Activated CD8-positive, alpha-beta memory T cell treated with anti-CD3 and anti-CD28 coated beads, Interleukin-2, amount 50 U/mL, for 24 hours (primary cell): Measurements from ENCODE around the gene TOM1.

ENCODE experiments used
- DNase-seq: peaks from one replicate; pipeline ENCODE4 v3.0.0-alpha.2; 2020; ENCODE audit errors: extremely low read depth

TOM1 gene

GRCh38 chr22:35369996-35370395 is 70.3 kb downstream of the TOM1 start:
- DNase-seq: no peak

- no peak for DNase-seq
These were observed 74.1 kb downstream of the TOM1 start for GRCh38 chr22:35373781-35374180.

GRCh38 chr22:35375031-35375430 is 75.3 kb downstream of the TOM1 start:
- no peak for DNase-seq

GRCh38 chr22:35375526-35375925 is 75.8 kb downstream of the TOM1 start:
- no peak for DNase-seq

- DNase-seq: no peak
These were observed 77.2 kb downstream of the TOM1 start for GRCh38 chr22:35376728-35377472.

GRCh38 chr22:35377735-35378134 is 78.0 kb downstream of the TOM1 start:
- DNase-seq: no peak

GRCh38 chr22:35378621-35379020 is 78.9 kb downstream of the TOM1 start:
- DNase-seq: no peak

- DNase-seq: no peak
These were observed 79.7 kb downstream of the TOM1 start for GRCh38 chr22:35379146-35379993.

GRCh38 chr22:35380013-35380412 is 80.3 kb downstream of the TOM1 start:
- DNase-seq: no peak

GRCh38 chr22:35380537-35381423 is 81.1 kb downstream of the TOM1 start, which contains the start of gene HMOX1:
HMOX1 (plus strand) TSS chr22:35381096; CDS start chr22:35381174, 78 bp downstream.
- no peak for DNase-seq

- DNase-seq: no peak
These were observed 81.8 kb downstream of the TOM1 start for GRCh38 chr22:35381424-35382009.

GRCh38 chr22:35383679-35384071 is 84.0 kb downstream of the TOM1 start:
- no peak for DNase-seq

GRCh38 chr22:35384527-35384926 is 84.8 kb downstream of the TOM1 start:
- no peak for DNase-seq

- no peak for DNase-seq
These were observed 85.4 kb downstream of the TOM1 start for GRCh38 chr22:35384975-35385588.

GRCh38 chr22:35386670-35387288 is 87.1 kb downstream of the TOM1 start:
- no peak for DNase-seq

GRCh38 chr22:35390933-35391332 is 91.2 kb downstream of the TOM1 start:
- no peak for DNase-seq

- DNase-seq: no peak
These were observed 92.7 kb downstream of the TOM1 start for GRCh38 chr22:35392357-35392756.

- no peak for DNase-seq
These were observed 93.7 kb downstream of the TOM1 start for GRCh38 chr22:35393116-35394010.

GRCh38 chr22:35394011-35394312 is 94.3 kb downstream of the TOM1 start:
- DNase-seq: no peak
